GM19351 (cell line): Measurements from ENCODE around the gene MMD.
"Not testable (repeated sequence)": the region's sequence is repeated elsewhere in the genome, so short reads cannot be mapped to it uniquely, and the experiment has no call there.

ENCODE experiments used
- ATAC-seq: cut with Tn5 transposase; IDR thresholded peaks from one replicate; pipeline ENCODE4 v1.9.1; 2021; ENCODE audit warnings: mild to moderate bottlenecking, moderate library complexity; ENCODE audit not compliant: unreplicated experiment

The MMD gene

GRCh38 chr17:55402374-55402773 lies 19.3 kb downstream of the MMD start:
- no peak for ATAC-seq

- no peak for ATAC-seq
These were observed 22.9 kb downstream of the MMD start for GRCh38 chr17:55398689-55399088.

- ATAC-seq = no peak
These were observed 25.7 kb downstream of the MMD start for GRCh38 chr17:55395803-55396505.

- ATAC-seq = no peak
These were observed 27.1 kb downstream of the MMD start for GRCh38 chr17:55394357-55395021.

GRCh38 chr17:55391764-55392467 lies 29.7 kb downstream of the MMD start:
- no peak for ATAC-seq

- ATAC-seq = no peak
These were observed 30.3 kb downstream of the MMD start for GRCh38 chr17:55391244-55391757.

- ATAC-seq = no peak
These were observed 31.2 kb downstream of the MMD start for GRCh38 chr17:55390364-55390977.

- ATAC-seq = not testable (repeated sequence)
These were observed 31.9 kb downstream of the MMD start for GRCh38 chr17:55389715-55390114.

- ATAC-seq = no peak
These were observed 32.8 kb downstream of the MMD start for GRCh38 chr17:55388842-55389241.

- no peak for ATAC-seq
These were observed 34.8 kb downstream of the MMD start for GRCh38 chr17:55386796-55387332.

- no peak for ATAC-seq
These were observed 36.9 kb downstream of the MMD start for GRCh38 chr17:55384643-55385232.

GRCh38 chr17:55383771-55384642 lies 37.6 kb downstream of the MMD start:
- no peak for ATAC-seq

- no peak for ATAC-seq
These were observed 40.4 kb downstream of the MMD start for GRCh38 chr17:55381017-55381770.

- ATAC-seq = no peak
These were observed 43.9 kb downstream of the MMD start for GRCh38 chr17:55377671-55378275.

GRCh38 chr17:55368706-55369105 lies 52.9 kb downstream of the MMD start:
- no peak for ATAC-seq

- ATAC-seq = no peak
These were observed 55.6 kb downstream of the MMD start for GRCh38 chr17:55366020-55366481.

GRCh38 chr17:55363033-55363432 lies 58.6 kb downstream of the MMD start:
- no peak for ATAC-seq

- ATAC-seq = no peak
These were observed 60.7 kb downstream of the MMD start for GRCh38 chr17:55360971-55361370.
